OCI-LY1 (cell line): ENCODE results near the gene CCDC187.

ENCODE experiments used
- CTCF ChIP-seq: fragments of 200-600 bp; sonication (generic), shearing (Covaris generic); IDR thresholded peaks from 2 replicates; pipeline ENCODE4 v1.5.1; 2017; ENCODE audit warnings: mild to moderate bottlenecking, antibody characterized with exemption, low read length, moderate library complexity, mixed read lengths
- EZH2 ChIP-seq: fragments of 200-600 bp; sonication (generic), shearing (Covaris generic); IDR thresholded peaks from 2 replicates; pipeline ENCODE4 v1.8.0; 2017; ENCODE audit warnings: borderline replicate concordance, mixed run types, mild to moderate bottlenecking, antibody characterized with exemption, low read length, moderate library complexity, mixed read lengths

GRCh38 chr9:136337416-136338395, 33.8 kb upstream of the CCDC187 start:
- TF ChIP-seq CTCF (no peak), EZH2 (no peak)
